GM23248 (cell line): Measurements from ENCODE around the gene ARSG. TPM values are rescaled to one million over a fixed set of nuclear protein-coding genes. Genes with fewer than 3 reads are reported as not detected.

ENCODE experiments used
- DNase-seq: peaks from one replicate; pipeline ENCODE4 v3.0.0-alpha.2; 2015
- H2AFZ ChIP-seq: fragments of 200-600 bp; sonication (generic); 2 replicates; pipeline ENCODE4 v1.6.1; 2016; ENCODE audit warnings: antibody characterized with exemption
- H3F3A ChIP-seq: fragments of 200-600 bp; sonication (generic); 2 replicates; pipeline ENCODE4 v1.6.1; 2016; ENCODE audit warnings: mild to moderate bottlenecking, antibody characterized with exemption, mixed run types; ENCODE audit not compliant: insufficient read depth
- H3K27ac ChIP-seq: fragments of 200-600 bp; sonication (generic); 2 replicates; pipeline ENCODE4 v1.5.1; 2016; ENCODE audit warnings: mild to moderate bottlenecking
- H3K27me3 ChIP-seq: fragments of 200-600 bp; sonication (generic); replicated peaks from 2 replicates; pipeline ENCODE4 v1.6.1; 2016; ENCODE audit warnings: mild to moderate bottlenecking; ENCODE audit not compliant: insufficient read depth
- H3K36me3 ChIP-seq: fragments of 200-600 bp; sonication (generic); 2 replicates; pipeline ENCODE4 v1.6.1; 2016; ENCODE audit warnings: low read depth, mild to moderate bottlenecking
- H3K4me1 ChIP-seq: fragments of 200-600 bp; sonication (generic); 2 replicates; pipeline ENCODE4 v1.6.1; 2016; ENCODE audit warnings: mild to moderate bottlenecking; ENCODE audit not compliant: insufficient read depth
- H3K4me2 ChIP-seq: fragments of 200-600 bp; sonication (generic); one replicate; pipeline ENCODE4 v1.6.1; 2016; ENCODE audit warnings: mild to moderate bottlenecking; ENCODE audit not compliant: unreplicated experiment
- H3K4me3 ChIP-seq: fragments of 200-600 bp; sonication (generic); 2 replicates; pipeline ENCODE4 v1.5.1; 2016; ENCODE audit warnings: mild to moderate bottlenecking
- H3K79me2 ChIP-seq: fragments of 200-600 bp; sonication (generic); 2 replicates; pipeline ENCODE4 v1.6.1; 2016; ENCODE audit warnings: mild to moderate bottlenecking; ENCODE audit not compliant: insufficient read depth
- H3K9ac ChIP-seq: fragments of 200-600 bp; sonication (generic); 2 replicates; pipeline ENCODE4 v1.6.1; 2016; ENCODE audit warnings: mild to moderate bottlenecking
- H3K9me2 ChIP-seq: fragments of 200-600 bp; sonication (generic); 2 replicates; pipeline ENCODE4 v1.6.1; 2016; ENCODE audit warnings: mixed run types, mild to moderate bottlenecking, moderate library complexity; ENCODE audit not compliant: insufficient read depth
- H3K9me3 ChIP-seq: fragments of 200-600 bp; sonication (generic); one replicate; pipeline ENCODE4 v1.6.1; 2017; ENCODE audit warnings: low read depth
- H4K20me1 ChIP-seq: fragments of 200-600 bp; sonication (generic); 2 replicates; pipeline ENCODE4 v1.6.0; 2016; ENCODE audit not compliant: insufficient read depth
- EZH2 ChIP-seq: fragments of 200-600 bp; sonication (generic); IDR thresholded peaks from 2 replicates; pipeline ENCODE4 v1.6.1; 2018; ENCODE audit warnings: antibody characterized with exemption, mild to moderate bottlenecking; ENCODE audit not compliant: insufficient read depth, poor library complexity, severe bottlenecking
- EZH2phosphoT487 ChIP-seq: fragments of 200-600 bp; sonication (generic); IDR thresholded peaks from 2 replicates; pipeline ENCODE4 v1.6.1; 2018; ENCODE audit warnings: antibody characterized with exemption, moderate library complexity, mild to moderate bottlenecking, low read depth; ENCODE audit not compliant: insufficient read depth
- WGBS, 2 experiments: methylation state at CpG; one replicate each; pipeline ENCODE4 v1.1.6; 2015 to 2017; ENCODE audit warnings: low lambda C conversion rate in 2 of 2, low coverage in 1 of 2; ENCODE audit errors: missing lambda C conversion rate in 2 of 2; 5-methylcytosine and 5-hydroxymethylcytosine counted together
- in situ Hi-C: fragments of 300-500 bp; cut with MboI; formaldehyde crosslinking; loops from 2 replicates; pipeline ENCODE4 v1.15.0; 2020
- polyA plus RNA-seq: library from polyadenylated mRNA; unstranded; fragments of >200 nt; fragmentation: Nextera tagmentation; extraction: Ambion mirVana; gene quantifications from 2 replicates; pipeline ENCODE4 v1.2.1, GENCODE V29; 2016
- total RNA-seq: library from RNA; depleted of rRNA; stranded (reverse); fragments of >200 nt; shearing (Covaris generic); gene quantifications from 2 replicates; pipeline ENCODE4 v1.2.3, GENCODE V29; 2014

Gene ARSG
- total and polyA plus RNA-seq, 2 experiments from 2014 or later = 2.8 to 5.6 TPM

- no peak for DNase-seq
- no peak for TF ChIP-seq EZH2phosphoT487
- TF ChIP-seq EZH2 = no peak
- H3K27ac ChIP-seq = no peak overlapping the region
- H3K4me1 ChIP-seq = no peaks in the 10 kb centered on the region
- no peaks in the 10 kb centered on the region for H3K9me3 ChIP-seq
- in situ Hi-C loops = loop anchor here (10.0 kb wide), 1 partner anchor 286 kb away; no protein-coding TSS in a partner anchor
- H3K27me3 ChIP-seq = no peaks in the 10 kb centered on the region
- 0 out of 2 replicates have a peak overlapping the region, but pooled peaks have one; percentile 7 for H2AFZ ChIP-seq
- no peaks in the 10 kb centered on the region for H3K36me3 ChIP-seq
- no peaks in the 10 kb centered on the region for H4K20me1 ChIP-seq
- WGBS, 2 experiments = 80 to 84% methylated on average over 1 of the region's 1 CpG
- no peaks in the 10 kb centered on the region for H3K79me2 ChIP-seq
- H3K4me2 ChIP-seq = no peak overlapping the region
- H3K9me2 ChIP-seq = no peaks in the 10 kb centered on the region
- no peak overlapping the region for H3K4me3 ChIP-seq
- no peak overlapping the region for H3K9ac ChIP-seq
- peaks cover 11% of the 10 kb centered on the region for H3F3A ChIP-seq
Measured at GRCh38 chr17:68461122-68461539, 169.8 kb downstream of the ARSG start.

- H3K27me3 ChIP-seq = no peaks in the 10 kb centered on the region
- no peaks in the 10 kb centered on the region for H3K36me3 ChIP-seq
- no peaks in the 10 kb centered on the region for H3K79me2 ChIP-seq
- H3K4me1 ChIP-seq = no peaks in the 10 kb centered on the region
- H2AFZ ChIP-seq = 0 out of 2 replicates have a peak overlapping the region, but pooled peaks have one; percentile 7
- H3K27ac ChIP-seq = no peak overlapping the region
- H3K9ac ChIP-seq = no peak overlapping the region
- H3K4me3 ChIP-seq = no peak overlapping the region
- no peaks in the 10 kb centered on the region for H3K9me2 ChIP-seq
- no peaks in the 10 kb centered on the region for H4K20me1 ChIP-seq
- no peak for DNase-seq
- H3F3A ChIP-seq = peaks cover 7% of the 10 kb centered on the region; the same call in 1 of the 2 replicates
- no peaks in the 10 kb centered on the region for H3K9me3 ChIP-seq
- H3K4me2 ChIP-seq = no peak overlapping the region
- in situ Hi-C loops = loop anchor here (10.0 kb wide), 1 partner anchor 287 kb away; no protein-coding TSS in a partner anchor
- WGBS, 2 experiments = 42 to 44% methylated on average over 5 of the region's 5 CpGs
- TF ChIP-seq EZH2 (no peak), EZH2phosphoT487 (no peak)
Measured at GRCh38 chr17:68461589-68461988, 170.3 kb downstream of the ARSG start.

- Histone ChIP-seq H3K4me3 (no peak overlapping the region), H3K9me3 (no peaks in the 10 kb centered on the region), H3K27me3 (no peaks in the 10 kb centered on the region), H3K9ac (no peak overlapping the region), H3K4me1 (no peaks in the 10 kb centered on the region), H3K9me2 (no peaks in the 10 kb centered on the region), H2AFZ (no peak overlapping the region), H3K27ac (no peak overlapping the region), H3K79me2 (no peaks in the 10 kb centered on the region), H3F3A (peaks cover 7% of the 10 kb centered on the region; the same call in 1 of the 2 replicates), H3K4me2 (no peak overlapping the region), H4K20me1 (no peaks in the 10 kb centered on the region), H3K36me3 (no peaks in the 10 kb centered on the region)
- in situ Hi-C loops = loop anchor here (10.0 kb wide), 1 partner anchor 288 kb away; no protein-coding TSS in a partner anchor
- TF ChIP-seq EZH2 = no peak
- no peak for TF ChIP-seq EZH2phosphoT487
- WGBS, 2 experiments = 38 to 40% methylated on average over 15 of the region's 15 CpGs
- DNase-seq = peak; percentile 95
Measured at GRCh38 chr17:68462381-68463210, 171.3 kb downstream of the ARSG start.

GRCh38 chr17:68463211-68464019 lies 172.1 kb downstream of the ARSG start:
- no peak for DNase-seq
- Histone ChIP-seq H3K4me1 (no peaks in the 10 kb centered on the region), H3K9me2 (no peaks in the 10 kb centered on the region), H3K36me3 (no peaks in the 10 kb centered on the region), H3F3A (peaks cover 2% of the 10 kb centered on the region; the same call in 1 of the 2 replicates), H3K79me2 (no peaks in the 10 kb centered on the region), H4K20me1 (no peaks in the 10 kb centered on the region), H3K4me2 (no peak overlapping the region), H3K27me3 (no peaks in the 10 kb centered on the region), H3K9me3 (no peaks in the 10 kb centered on the region), H2AFZ (no peak overlapping the region), H3K9ac (no peak overlapping the region), H3K27ac (no peak overlapping the region), H3K4me3 (no peak overlapping the region)
- WGBS, 2 experiments = 52% methylated on average over 6 of the region's 6 CpGs
- TF ChIP-seq EZH2 (no peak), EZH2phosphoT487 (no peak)
- in situ Hi-C loops = loop anchor here (10.0 kb wide), 1 partner anchor 289 kb away; no protein-coding TSS in a partner anchor
